ENCODE data around the gene MYORG. TPM values are rescaled to one million over a fixed set of nuclear protein-coding genes. Genes with fewer than 3 reads are reported as not detected.
A peak's percentile ranks its signal among the peaks of the same experiment; 100 is the strongest.

MYORG gene
- 4.2 to 5.5 TPM (median 4.9 TPM) in 3 replicates for total RNA-seq

DNA sequence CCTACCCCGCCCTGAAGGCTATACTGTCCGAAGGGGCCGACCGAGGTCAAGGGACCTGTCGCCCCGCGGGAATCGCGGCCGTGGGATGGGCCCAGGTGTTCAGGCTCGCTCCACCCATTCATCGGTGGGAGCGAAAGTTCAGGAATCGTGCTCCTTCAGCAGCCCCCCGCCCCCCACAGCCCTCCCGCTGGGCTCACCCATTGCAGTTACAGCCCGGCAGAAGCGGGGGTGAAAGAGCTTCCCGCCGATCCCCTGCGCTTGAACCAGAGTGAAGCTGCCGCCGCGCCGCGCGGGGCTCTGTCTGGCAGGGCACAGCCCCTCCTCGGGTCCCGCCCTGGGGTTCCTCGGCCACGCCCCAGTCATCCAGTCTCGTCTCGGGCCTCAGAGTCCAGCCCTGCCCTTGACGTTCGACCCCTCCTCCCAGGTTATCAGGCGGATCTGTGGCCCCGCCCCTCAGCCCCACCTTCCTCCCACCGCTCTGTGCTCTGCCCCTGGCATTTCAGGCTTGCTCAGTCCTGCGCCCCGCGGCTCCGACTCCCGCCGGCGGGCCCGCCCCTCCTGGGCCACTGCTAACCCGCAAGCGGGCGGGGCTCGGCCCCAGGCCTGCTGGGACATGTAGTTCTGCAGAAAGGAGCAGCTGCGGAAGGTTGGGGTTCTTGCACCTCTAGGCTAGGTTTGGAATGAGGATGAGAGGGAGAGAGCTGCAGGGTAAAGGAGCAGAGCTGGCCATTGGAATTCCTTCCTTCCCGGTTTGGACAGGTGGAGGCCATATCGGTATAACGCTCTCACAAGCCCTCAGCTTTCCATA lies at the start of gene MYORG:
TSS of gene MYORG (minus strand) at position 303 of the 808 bp plus-strand sequence. CDS start 3,955 bp downstream, outside the sequence.
- peak within 1 kb of the TSS; percentile 25 for H3K27ac Mint-ChIP-seq
- TF ChIP-seq, protein P1, sequence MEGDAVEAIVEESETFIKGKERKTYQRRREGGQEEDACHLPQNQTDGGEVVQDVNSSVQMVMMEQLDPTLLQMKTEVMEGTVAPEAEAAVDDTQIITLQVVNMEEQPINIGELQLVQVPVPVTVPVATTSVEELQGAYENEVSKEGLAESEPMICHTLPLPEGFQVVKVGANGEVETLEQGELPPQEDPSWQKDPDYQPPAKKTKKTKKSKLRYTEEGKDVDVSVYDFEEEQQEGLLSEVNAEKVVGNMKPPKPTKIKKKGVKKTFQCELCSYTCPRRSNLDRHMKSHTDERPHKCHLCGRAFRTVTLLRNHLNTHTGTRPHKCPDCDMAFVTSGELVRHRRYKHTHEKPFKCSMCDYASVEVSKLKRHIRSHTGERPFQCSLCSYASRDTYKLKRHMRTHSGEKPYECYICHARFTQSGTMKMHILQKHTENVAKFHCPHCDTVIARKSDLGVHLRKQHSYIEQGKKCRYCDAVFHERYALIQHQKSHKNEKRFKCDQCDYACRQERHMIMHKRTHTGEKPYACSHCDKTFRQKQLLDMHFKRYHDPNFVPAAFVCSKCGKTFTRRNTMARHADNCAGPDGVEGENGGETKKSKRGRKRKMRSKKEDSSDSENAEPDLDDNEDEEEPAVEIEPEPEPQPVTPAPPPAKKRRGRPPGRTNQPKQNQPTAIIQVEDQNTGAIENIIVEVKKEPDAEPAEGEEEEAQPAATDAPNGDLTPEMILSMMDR (IDR thresholded peaks at IDR 0.05; ENCODE audit: unreplicated experiment): no peak
- peaks cover 2% of the 10 kb centered on the region for H3K36me3 Mint-ChIP-seq
- DNase-seq (ENCODE audit: low spot score in 2 of 2, unreplicated experiment in 2 of 2): peak; percentile 63 to 83
- peaks cover 35% of the 10 kb centered on the region for H3K4me1 Mint-ChIP-seq
- peaks cover 42% of the 10 kb centered on the region for H3K27me3 Mint-ChIP-seq (ENCODE audit: low read depth)
- H3K9me3 Mint-ChIP-seq: no peaks in the 10 kb centered on the region
- H3K4me3 Mint-ChIP-seq: peak within 1 kb of the TSS; percentile 85

DNA sequence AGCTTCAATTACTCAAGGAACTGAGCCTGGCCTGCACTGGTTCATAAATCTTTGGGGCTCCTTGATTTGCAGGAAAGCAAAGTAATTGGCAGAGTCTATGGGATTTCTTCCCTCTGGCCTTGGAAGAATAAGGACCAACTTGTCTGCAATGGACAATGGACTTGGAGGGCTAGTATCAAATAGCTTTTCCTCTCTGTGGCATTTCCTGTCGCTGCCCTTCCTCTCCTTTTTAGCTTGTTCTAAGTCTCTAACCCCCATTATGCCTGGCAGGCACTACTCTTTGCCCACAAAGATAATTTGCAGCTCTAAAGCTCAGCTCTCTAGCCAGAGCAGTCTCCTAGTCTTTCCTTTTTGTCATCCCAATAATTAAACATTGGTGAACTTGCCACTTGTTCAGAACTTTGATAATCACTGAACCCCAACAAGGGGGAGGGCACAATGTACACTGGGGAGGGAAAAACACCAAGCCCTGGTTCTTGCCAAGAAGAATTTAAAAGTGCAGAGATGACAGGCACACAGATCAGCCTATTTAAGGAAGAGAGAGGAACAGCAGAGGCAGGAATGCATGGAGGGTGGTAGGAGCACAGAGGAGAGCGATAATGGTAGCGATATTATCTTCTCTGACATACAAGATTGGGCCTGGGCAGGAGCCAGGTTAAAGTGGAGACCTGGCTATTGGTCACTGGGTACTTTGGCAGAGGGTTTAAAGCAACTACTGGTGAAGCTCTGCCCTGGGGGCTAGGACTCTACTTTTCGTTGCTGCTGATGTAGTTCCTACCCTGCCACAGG lies 43.2 kb upstream of the MYORG start:
- Mint-ChIP-seq H3K36me3 (no peaks in the 10 kb centered on the region), H3K27me3 (ENCODE audit: low read depth) (no peaks in the 10 kb centered on the region), H3K4me1 (no peaks in the 10 kb centered on the region), H3K27ac (no peak overlapping the region), H3K9me3 (no peaks in the 10 kb centered on the region), H3K4me3 (no peak overlapping the region)
- TF ChIP-seq, protein P1 (IDR thresholded peaks at IDR 0.05; ENCODE audit: unreplicated experiment): no peak
- no peak for DNase-seq (ENCODE audit: low spot score in 2 of 2, unreplicated experiment in 2 of 2)

DNA sequence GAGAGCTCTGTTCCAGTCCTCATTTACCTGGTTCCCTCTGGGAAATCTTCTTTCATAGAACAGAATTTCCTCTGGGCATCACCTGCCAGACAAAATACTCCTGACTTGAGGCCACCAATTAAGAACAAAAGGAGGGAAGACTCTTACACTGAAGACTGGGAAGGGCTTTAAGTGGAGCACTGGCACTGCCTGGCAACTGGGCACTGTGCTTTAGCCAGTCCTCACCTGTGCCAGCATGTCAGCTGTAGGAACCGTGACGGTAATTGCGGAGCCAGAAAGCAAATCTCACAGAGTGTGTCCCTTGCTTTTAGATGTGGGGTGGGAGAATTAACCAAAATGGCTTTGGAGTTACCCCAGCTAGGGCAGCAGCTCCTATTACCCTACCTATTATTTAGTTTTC lies 41.0 kb upstream of the MYORG start:
- DNase-seq (ENCODE audit: low spot score in 2 of 2, unreplicated experiment in 2 of 2): no peak
- no peak overlapping the region for H3K27ac Mint-ChIP-seq
- H3K4me1 Mint-ChIP-seq: no peaks in the 10 kb centered on the region
- H3K36me3 Mint-ChIP-seq: no peaks in the 10 kb centered on the region
- TF ChIP-seq, protein P1 (IDR thresholded peaks at IDR 0.05; ENCODE audit: unreplicated experiment): no peak
- no peaks in the 10 kb centered on the region for H3K27me3 Mint-ChIP-seq (ENCODE audit: low read depth)
- H3K9me3 Mint-ChIP-seq: no peaks in the 10 kb centered on the region
- H3K4me3 Mint-ChIP-seq: no peak overlapping the region

DNA sequence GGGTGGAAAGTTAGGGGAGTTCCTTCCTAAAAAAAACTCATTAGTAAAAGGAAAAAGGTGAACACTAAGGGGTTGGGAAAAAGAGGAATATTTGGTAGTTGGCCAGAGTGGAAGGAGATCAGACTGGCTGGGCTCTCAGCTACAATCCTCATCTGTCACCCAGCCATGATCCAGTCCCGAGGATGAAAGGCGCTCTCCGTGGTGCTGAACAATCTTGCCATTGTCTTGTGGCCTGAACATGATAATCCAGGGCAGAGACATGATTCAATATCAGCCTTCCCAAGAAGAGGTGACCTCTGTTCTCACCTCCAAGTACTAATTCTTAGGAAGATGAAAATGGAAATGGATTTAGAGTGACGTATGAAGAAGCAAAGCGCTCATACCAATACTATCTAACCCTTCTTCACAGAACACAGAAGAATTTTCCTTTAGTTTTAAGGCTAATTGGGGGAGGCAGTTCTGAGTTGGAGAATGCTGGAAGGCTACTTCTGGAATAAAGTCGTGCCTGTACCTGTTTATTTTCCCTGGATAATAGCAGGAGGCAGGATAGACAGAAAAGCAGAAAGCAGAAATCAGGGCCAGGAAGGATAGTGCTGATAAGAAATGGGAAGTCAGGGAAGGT lies 36.6 kb upstream of the MYORG start:
- TF ChIP-seq, protein P1 (IDR thresholded peaks at IDR 0.05; ENCODE audit: unreplicated experiment): no peak
- H3K27me3 Mint-ChIP-seq (ENCODE audit: low read depth): no peaks in the 10 kb centered on the region
- no peak overlapping the region for H3K27ac Mint-ChIP-seq
- DNase-seq (ENCODE audit: low spot score in 2 of 2, unreplicated experiment in 2 of 2): peak; percentile 58 to 83
- H3K9me3 Mint-ChIP-seq: no peaks in the 10 kb centered on the region
- H3K4me3 Mint-ChIP-seq: no peak overlapping the region
- H3K4me1 Mint-ChIP-seq: no peaks in the 10 kb centered on the region
- no peaks in the 10 kb centered on the region for H3K36me3 Mint-ChIP-seq

DNA sequence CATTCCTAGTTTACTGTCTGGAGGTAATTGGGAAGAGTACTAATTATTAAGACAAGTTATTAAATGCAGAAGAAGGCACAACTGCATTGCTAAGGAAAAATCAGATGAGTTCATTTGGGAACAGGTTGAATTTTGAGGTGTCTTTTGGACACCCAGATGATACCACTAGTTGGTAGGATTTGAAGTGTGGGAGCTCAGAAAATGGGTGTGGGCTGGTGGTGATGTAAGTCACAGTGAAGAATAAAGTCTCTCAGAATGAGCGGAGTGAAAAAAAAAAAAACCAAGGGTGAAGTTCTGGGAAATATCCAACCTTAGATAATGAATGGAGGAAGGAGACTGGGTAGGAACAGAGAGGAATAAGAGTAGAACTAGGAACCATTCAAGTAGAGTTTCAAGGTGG lies 35.6 kb upstream of the MYORG start:
- no peaks in the 10 kb centered on the region for H3K4me1 Mint-ChIP-seq
- no peaks in the 10 kb centered on the region for H3K9me3 Mint-ChIP-seq
- no peak for DNase-seq (ENCODE audit: low spot score in 2 of 2, unreplicated experiment in 2 of 2)
- H3K36me3 Mint-ChIP-seq: no peaks in the 10 kb centered on the region
- TF ChIP-seq, protein P1 (IDR thresholded peaks at IDR 0.05; ENCODE audit: unreplicated experiment): no peak
- no peak overlapping the region for H3K4me3 Mint-ChIP-seq
- H3K27ac Mint-ChIP-seq: no peak overlapping the region
- no peaks in the 10 kb centered on the region for H3K27me3 Mint-ChIP-seq (ENCODE audit: low read depth)
